SK-N-DZ (cell line): ENCODE results near the gene ANKRD9. TPM values are rescaled to one million over a fixed set of nuclear protein-coding genes. Genes with fewer than 3 reads are reported as not detected.
"Not testable (repeated sequence)": the region's sequence is repeated elsewhere in the genome, so short reads cannot be mapped to it uniquely, and the experiment has no call there.

ENCODE experiments used
- DNase-seq: peaks from one replicate; pipeline ENCODE4 v3.0.0-alpha.2; 2015; ENCODE audit warnings: low spot score
- polyA plus RNA-seq, 2 experiments: library from polyadenylated mRNA; depleted of rRNA; stranded (reverse); fragments of >200 nt; gene quantifications; 2 replicates each; pipeline ENCODE4 v1.2.3, GENCODE V29; 2014

ANKRD9 gene, protein sequence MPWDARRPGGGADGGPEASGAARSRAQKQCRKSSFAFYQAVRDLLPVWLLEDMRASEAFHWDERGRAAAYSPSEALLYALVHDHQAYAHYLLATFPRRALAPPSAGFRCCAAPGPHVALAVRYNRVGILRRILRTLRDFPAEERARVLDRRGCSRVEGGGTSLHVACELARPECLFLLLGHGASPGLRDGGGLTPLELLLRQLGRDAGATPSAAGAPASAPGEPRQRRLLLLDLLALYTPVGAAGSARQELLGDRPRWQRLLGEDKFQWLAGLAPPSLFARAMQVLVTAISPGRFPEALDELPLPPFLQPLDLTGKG
- polyA plus RNA-seq (2014; cell fraction: cytosol; rRNA removed): 14.0 and 17.8 TPM in 2 replicates
- 37.9 and 66.9 TPM in 2 replicates for polyA plus RNA-seq (2014; cell fraction: nucleus; rRNA removed)

DNA sequence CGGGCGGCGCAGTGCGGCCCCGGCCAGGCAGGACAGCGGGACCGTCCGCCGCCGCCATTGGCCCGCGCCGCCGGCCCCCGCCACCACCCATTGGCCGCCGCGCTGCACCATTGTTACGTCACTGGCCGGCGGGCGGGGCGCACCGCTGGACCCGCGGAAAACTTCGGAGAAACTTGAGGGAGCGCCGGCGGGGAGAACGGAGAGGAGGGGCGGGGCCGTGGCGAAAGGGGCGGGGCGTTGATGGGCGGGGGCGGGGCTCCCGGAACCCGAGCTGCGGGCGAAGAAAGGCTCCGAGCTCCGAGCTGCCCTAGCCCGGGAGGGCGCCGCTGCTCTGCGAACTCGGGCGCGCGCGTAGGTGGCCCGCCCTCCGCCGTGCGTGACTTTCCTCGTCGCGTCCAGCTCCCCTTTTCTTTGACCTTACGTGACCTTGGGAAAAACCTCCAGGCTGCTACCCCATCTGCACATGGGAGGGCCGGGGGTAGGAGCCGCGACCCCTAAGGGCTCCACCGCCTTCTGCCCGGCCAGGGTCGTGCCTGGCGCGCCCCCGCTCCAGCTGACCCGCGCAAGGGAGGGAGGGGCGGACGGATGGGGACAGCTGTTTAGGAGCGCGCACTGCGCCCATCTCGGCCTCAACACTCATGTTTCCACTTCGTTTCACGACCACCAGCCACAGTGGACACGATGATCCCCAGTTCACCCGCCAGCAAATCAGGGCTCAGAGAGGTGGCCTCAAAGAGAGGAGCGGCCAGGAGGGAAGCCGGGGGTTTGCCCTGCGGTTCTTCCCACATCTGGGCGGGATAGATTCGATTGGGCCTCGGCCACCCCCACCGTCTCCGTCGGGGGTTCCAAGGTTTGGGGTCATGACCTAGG lies at the start of gene ANKRD9:
Gene ANKRD9 (minus strand): TSS at position 31 of the 870 bp plus-strand sequence. CDS start 1,887 bp downstream, outside the sequence.
- DNase-seq: peak; percentile 81

DNA sequence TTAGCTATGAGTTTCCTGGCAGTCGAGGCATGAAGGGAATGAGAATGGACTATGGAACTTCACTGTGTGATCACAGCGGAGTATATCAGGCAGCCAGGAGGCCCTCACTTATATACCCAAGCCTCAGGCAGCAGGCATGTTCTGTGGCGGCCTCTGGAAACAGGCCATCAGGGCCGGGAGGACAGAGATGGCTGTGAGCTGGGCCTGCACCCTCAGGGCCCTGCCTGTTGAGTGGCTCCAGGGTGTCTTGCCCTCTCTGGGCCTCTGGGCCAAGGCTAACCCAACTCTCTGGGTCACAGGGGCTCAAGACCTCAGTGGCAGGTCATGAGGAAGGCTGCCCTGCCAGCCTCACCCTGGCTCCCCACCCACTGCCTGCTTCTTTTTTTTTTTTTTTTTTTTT lies 49.0 kb upstream of the ANKRD9 start:
- no peak for DNase-seq

DNA sequence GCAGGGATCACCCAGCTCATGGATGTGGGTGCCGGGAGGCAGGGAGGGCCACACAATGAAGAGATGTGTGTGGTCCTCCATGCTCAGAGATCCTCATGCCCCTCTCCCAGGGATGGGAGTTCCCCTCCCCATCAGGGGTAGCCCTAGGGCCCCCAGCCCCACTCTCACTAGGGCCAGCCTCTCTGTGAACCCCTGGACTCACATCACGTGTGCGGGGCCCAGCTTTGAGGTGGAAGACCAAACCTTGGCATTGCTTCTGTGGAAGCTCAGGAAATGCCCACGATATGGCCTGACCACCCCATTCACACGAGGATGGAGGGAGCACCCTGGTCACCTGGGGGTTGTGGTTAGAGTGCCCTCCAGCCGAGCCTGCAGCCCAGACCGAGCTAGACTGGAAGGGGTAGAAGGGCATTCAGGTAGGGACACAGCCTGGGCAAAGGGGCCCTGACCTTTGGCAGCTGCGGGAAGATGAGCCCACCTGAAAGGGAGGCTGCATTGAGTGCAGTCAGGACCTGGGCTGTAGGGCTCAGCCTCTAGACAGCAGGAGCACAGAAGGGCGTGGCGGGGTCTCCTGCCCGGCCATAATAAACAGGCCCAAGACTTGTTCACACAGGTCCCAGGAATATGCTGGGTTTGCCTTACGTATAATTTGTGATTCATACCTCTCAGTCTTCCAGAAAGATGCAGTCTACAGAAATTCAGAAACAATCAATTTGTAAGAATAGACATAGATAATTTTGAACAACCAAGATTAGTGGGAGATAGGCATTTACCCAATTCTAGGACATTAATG lies 48.1 kb upstream of the ANKRD9 start:
- no peak for DNase-seq

DNA sequence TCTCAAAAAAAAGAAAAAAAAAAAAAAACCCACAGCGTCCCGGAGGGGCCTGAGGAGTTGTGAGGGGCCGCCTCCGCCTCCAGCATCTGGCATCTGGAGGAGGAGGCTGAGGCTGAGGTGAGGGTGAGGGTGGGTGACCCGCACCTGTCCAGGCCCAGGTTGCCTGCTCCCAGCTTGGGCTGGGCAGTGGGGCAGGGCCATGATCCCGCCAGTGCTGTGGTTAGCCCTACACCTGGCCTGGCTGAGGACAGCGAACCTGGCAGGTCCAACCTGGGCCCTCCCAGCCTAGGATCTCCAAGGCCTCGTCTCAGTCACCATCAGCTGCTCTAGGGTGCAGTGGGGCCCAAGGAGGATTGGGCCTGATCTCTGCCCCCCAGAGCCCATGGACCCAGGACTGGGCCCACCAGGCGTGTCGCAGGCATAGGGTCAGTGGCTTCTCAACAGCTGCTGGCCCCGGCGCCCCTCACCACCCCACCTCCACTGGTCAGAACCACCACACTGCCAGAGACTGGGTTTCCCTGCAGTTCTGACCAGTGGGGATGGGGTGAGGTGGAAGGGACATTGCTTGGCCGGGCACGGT lies 46.6 kb upstream of the ANKRD9 start:
- no peak for DNase-seq

DNA sequence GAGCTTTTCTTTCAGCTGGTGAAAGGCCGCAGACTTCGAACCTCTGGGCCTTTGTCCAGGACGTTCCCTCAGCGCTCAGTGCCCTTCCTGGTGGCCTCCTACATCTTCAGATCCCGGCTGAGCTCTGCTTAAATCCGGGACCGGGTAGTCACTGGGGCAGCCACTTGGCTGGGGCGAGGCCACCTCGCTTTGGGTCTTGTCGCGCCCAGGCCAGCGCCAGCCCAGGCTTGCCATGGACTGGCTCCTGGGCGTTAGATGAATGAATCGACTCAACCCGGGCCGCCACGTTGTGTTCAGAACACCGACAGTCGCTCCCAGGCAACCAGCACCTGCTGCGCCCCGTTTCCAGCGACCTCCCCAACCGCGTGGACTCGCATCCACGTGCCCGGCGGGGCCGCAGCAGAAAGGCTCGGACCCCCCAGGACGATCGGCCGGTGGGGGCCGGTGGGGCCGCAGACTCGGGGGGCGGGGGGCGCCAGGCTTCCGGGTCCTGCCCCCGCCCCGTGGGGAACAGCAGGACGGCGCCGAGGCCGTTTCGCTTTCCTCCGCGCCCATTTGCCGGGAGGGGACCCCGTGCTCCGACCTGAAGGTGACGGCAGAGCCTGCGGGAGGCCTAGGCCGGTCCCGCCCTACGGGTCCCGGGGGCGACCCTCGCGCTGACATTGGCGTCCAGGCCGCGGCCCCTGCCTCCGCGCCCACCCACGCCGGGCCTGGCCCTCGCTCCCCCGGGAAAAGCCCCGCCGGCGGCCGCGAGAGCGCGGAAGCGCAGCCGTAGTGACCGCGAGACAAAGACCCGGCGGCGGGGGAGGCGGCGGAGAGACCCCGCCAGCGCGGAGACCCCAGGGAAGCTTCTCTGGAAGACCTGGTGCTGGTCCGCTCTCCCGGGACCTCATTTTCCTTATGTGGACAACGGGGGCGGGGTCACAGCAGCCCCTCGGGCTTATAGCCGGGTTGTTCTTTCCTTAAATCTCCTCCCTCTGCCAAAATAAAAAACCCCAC lies 45.5 kb upstream of the ANKRD9 start:
- DNase-seq: no peak

DNA sequence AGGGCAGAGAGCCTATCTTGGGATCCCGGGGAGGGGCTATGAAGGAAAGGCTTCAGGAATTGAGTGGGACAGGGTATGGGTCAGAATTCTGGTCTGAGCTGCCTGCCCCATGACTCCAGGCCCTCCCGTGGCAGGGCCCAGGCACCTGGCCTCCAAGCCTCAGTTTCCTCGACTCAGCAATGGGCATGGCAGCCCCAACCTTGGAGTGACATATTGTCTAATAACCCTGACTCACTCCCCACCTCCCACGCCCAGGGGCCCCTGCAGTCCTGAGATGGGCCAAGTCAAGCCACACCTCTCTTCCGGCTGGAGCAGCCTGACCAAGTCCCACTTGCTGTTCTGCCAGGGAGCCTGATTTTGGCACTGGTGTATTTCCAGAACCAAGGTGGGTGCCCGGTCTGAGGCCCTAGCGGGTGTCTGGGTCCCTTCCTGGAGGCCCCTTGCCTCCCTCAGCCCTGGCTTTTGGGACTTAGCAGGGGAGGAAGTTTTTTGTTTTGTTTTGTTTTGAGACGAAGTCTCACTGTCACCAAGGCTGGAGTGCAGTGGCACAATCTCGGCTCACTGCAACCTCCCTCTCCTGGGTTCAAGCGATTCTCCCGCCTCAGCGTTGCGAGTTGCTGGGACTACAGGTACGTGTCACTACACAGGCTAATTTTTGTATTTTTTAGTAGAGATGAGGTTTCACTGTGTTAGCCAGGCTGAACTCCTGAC lies 42.6 kb upstream of the ANKRD9 start:
- DNase-seq: no peak

DNA sequence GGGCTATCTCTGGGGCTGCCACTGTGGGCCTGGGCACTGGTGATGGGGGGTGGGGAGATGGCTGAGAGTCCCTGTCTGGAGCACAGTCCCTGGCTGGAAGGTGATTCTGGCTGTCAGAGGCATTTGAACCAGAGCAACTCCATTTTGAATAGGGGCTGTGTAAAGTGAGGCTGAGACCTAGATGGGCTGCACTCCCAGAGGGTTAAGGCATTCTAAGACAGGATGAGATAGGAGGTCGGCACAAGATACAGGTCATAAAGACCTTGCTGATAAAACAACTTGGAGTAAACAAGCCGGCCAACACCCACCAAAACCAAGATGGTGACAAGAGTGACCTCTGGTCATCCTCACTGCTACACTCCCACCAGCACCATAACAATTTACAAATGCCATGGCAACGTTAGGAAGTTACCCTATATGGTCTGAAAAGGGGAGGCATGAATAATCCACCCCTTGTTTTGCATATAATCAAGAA lies 41.4 kb upstream of the ANKRD9 start:
- DNase-seq: not testable (repeated sequence)

DNA sequence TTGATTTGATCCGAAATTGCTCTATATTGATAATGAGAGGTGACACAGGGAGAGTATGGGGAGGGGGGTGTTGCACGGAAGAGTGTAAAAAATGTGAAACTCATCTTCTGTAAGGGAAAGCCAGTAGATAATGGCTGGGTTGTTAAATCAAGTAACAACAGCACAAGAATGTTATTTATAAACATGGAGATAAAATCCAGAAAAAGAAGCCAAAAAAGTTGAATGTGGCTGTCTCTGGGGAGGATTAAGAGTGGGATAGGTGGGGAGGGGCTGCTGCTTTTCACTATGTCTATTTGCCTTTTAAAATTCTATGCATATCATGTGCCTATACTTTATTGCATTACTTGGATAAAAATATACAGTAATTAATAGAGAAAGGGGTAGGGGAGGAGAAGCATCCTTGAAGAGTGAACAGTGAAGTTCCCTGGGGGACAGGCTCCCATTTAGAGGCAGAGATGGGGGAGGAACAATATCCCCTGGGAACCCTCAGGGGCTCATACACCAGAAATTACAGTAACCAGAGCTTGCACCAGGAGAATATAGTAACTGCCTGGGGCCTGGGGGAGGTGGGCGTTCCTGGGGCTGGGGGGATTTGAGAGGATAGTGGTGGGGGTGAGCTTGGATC lies 39.2 kb upstream of the ANKRD9 start:
- DNase-seq: no peak

DNA sequence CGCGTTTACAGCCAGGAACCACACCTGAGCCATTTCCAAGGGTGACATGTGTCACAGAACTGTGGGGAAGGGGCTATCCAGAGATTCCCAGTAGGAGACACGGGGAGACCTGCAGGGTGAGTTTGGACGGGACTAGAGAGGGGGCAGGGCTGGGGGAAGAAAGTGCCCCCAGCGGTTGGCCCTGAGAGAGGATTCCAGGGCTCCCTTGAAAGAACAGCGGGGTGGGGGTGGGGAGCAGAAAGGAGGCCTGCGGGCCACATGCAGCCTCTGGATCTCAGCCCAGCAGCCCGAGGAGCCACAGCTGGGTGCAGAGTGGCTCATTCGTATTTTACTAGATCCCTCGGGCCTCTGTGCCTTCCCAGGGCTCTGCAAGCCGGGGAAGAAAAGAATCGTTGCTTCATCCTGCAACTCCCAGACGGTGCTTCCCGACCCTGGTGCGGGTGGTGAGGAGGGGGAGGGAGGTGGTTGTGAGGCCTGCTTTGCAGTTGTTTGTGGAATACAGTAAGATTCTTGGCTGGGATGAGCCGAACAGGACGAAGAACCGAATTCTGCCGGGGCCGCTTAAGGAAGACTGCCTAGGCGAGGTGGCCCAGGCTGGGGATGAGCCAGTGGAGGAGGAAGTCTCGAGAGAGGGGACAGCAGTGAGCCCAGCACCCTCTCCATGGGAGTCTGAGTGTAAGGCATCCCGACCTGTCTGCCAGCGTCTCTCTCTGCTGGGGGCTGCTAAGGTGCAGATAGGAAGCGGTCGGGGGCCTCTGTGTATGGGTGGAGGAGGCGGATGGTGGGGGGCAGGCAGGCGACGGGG lies 36.1 kb upstream of the ANKRD9 start:
- no peak for DNase-seq

DNA sequence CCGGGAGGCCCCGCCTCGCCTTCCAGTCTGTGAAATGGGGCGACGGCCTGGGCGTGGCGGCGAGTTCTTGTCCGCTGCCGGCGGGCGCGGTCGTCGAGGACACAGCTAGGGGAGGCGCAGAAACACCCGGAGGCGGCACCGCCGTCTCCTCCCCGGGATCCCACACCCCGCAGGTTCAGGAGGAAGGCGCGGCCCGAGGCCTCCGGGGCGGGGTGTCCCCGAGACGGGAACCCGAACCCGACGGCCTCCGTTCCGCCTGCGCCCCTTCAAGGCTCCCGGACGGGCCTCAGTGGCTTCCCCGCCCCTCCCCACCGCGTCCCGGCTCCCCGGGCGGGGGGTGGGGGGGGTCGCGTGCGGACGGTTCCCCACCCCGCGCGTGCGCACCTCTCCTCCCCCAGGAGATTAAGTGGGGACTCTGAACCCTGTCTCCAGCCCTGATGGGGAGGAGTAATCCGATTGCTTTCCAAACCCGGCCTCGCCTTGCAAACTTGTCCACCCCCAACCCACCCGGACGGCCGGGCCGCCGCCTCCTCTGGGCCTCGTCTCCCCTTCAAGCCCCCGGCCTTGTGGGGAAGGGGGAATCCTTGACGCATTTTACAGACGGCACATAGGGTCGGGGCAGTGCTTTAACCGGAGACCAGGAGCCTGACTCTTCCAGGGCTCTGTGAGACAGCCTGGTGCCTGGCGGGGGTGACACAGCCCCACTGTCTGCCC lies 35.3 kb upstream of the ANKRD9 start:
- DNase-seq: no peak

DNA sequence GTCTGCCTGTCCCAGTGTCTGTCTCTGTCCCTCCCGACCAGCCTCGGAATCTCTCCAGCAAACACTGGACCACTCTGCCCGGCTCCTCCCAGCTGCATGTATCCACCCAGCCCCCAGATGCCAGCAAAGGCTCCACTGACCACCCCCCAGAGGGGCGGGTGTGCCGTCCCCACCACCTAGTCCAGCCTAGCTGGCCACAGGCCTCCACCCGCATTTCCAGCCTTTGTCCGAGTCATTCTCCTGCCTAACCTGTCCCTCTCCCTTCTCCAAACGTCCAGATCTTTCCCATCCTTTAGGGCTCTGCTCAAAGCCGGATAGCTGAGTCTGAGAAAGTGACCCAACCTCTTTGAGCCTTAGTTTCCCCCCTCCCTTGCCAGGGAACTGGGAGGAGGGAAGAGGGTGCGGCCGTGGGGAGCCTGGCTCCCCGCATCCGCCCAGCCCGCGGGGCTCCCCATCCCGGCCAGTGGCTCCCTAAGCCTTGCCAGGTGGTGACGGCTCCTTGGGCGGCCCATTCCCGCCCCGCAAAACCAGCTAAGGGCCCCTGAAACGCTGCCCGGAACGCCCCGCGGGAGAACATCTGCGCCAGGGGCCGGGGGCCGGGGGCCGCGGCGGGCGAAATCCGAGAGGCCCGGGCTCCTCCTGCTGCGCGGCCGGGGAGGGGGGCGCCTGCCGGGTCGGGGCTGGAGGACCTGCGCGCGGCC lies 34.6 kb upstream of the ANKRD9 start:
- DNase-seq: no peak

DNA sequence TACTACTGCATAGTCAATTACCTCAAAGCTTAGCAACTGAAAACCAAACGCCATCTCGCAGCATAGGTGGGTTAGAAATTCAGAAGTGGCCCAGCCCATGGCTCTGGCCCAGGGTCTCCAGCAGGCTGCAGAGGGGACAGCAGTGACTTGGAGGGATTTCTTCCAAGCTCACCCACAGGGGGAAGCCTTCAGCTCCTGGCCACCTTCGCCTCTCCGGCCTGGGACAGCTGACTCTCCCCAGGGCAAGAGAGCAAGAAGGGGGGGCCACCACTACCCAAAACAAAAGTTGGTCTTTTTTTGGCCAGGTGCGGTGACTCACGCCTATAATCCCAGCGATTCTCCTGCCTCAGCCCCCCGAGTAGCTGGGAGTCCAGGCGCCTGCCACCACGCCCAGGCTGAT lies 32.2 kb upstream of the ANKRD9 start:
- DNase-seq: no peak

DNA sequence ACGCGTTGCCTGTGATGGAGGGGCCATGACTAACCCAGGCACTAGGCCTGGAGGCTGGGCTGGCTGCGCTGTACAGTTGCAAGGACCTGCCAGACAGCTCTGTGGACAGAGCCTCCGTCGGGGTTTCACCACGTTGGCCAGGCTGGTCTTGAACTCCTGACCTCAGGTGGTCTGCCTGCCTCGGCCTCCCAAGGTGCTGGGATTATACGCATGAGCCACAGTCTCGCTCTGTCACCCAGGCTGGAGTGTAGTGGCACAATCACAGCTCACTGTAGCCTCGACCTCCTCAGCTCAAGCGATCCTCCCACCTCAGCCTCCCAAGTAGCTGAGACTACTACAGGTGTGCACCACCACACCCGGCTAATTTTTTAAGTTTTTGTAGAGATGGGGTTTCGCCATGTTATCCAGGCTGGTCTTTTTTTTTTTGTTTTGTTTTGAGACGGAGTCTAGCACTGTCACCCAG lies 31.5 kb upstream of the ANKRD9 start:
- DNase-seq: not testable (repeated sequence)

DNA sequence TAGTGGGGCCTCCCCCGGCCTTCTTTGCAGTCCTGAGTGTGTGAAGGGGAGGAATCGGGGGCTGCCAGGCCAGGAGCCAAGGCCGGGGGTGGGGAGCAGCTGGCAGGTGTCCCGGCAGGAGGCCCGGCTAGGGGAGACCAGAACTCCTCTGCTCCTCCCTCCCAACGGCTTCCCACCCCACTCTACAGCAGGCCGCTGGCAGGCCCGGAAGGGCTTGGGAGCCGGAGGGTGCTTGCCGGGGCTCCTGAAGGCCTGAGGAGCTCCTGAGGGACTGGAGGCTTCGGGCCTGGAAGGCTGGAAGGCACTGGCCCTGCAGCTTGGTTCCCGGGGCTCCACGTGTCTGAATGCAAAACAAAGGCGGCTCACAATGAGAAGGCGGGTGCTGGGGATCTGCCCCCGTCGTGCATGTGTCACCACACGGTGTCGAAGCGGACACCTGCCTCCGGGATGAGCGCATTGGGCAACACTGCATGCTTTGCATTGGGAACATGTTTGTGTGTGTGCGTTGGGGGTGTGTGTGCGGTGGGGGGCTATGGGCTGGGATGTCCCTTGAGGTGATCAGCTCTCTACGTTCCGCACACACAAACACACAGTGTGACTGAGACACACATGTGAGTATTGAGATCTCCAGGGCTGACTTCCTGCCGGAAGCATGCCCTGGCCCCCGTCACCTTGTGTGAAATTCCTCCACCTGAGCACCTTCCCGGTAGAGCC lies 30.9 kb upstream of the ANKRD9 start:
- DNase-seq: no peak

DNA sequence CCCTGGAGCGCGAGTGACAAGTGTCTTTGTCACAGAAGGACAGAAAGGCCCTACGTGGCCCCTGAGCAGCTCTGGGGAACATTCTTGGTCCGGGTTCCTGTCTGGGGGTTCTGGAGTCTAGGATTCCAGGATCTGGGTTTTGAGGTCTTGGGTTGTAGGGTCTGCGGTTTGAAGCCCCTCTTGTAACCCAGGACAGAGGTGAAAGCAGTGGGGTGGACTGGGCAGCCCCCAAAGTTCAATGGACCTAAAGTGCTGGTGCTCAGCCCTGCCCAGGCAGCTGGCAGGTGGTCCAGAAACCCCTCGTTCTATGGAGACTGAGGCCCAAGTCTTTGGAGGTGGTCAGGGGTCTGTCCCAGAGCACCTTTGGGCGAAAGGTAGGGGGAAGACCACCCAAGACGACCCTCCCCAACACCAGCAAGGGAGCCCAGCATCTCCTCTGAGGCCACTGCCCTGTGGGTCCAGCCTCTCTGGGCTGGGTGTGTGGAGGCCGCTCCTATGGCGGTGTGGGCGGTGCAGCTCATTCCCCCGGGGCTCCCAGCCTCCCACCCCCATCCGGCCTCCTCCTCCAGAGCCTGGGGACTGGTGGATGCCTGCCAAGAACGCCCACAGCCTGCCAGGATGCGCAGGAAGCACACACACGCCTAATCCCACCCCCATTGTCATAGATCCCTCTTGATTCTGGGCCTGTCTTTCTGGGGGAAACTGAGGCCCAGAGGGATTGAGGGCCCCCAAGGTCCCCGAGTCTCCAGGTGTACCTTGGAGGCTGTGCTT lies 30.2 kb upstream of the ANKRD9 start:
- no peak for DNase-seq
